Panc1 (cell line): ENCODE results near the gene MYH16.

Experiments
- POLR2AphosphoS5 ChIP-seq: IDR thresholded peaks from 2 replicates; pipeline ENCODE4 v1.6.1; 2012; ENCODE audit warnings: mild to moderate bottlenecking, low read depth, low read length, moderate library complexity
- TF ChIP-seq, protein P1 (sequence below): fragments of 450-650 bp; IDR thresholded peaks from 2 replicates; pipeline ENCODE4 v1.5.1; 2017; ENCODE audit warnings: mild to moderate bottlenecking

DNA sequence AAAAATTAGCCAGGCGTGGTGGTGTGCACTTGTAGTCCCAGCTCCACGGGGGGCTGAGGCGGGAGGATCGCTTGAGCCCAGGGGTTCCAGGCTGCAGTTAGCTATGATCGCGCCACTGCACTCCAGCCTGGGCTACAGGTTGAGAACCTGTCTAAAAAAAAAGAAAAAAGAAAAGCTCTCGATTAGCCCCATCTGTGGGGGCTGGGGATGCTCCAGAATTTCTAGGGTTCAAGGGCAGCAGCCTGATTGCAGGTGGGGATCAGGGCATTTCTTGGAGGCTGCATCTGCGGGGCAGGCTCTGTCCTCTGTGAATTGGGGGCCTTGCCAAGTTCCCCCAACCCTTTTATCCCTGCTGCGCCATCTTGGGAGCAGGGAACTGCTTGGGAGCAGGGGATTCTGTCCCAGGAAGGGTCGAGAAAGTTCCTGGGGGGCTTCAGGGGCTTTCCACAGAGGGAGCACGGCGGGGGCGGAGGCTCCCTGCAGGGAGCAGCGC lies 52.4 kb downstream of the MYH16 start:
- TF ChIP-seq, protein P1, sequence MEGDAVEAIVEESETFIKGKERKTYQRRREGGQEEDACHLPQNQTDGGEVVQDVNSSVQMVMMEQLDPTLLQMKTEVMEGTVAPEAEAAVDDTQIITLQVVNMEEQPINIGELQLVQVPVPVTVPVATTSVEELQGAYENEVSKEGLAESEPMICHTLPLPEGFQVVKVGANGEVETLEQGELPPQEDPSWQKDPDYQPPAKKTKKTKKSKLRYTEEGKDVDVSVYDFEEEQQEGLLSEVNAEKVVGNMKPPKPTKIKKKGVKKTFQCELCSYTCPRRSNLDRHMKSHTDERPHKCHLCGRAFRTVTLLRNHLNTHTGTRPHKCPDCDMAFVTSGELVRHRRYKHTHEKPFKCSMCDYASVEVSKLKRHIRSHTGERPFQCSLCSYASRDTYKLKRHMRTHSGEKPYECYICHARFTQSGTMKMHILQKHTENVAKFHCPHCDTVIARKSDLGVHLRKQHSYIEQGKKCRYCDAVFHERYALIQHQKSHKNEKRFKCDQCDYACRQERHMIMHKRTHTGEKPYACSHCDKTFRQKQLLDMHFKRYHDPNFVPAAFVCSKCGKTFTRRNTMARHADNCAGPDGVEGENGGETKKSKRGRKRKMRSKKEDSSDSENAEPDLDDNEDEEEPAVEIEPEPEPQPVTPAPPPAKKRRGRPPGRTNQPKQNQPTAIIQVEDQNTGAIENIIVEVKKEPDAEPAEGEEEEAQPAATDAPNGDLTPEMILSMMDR = no peak
- no peak for TF ChIP-seq POLR2AphosphoS5
